GM21423 (cell line): ENCODE results near the gene THEMIS.
A peak's percentile ranks its signal among the peaks of the same experiment; 100 is the strongest.
"Not testable (repeated sequence)": the region's sequence is repeated elsewhere in the genome, so short reads cannot be mapped to it uniquely, and the experiment has no call there.

Source experiments
- ATAC-seq: cut with Tn5 transposase; IDR thresholded peaks from one replicate; pipeline ENCODE4 v1.9.1; 2021; ENCODE audit warnings: mild to moderate bottlenecking, moderate library complexity; ENCODE audit not compliant: unreplicated experiment

The THEMIS gene

DNA sequence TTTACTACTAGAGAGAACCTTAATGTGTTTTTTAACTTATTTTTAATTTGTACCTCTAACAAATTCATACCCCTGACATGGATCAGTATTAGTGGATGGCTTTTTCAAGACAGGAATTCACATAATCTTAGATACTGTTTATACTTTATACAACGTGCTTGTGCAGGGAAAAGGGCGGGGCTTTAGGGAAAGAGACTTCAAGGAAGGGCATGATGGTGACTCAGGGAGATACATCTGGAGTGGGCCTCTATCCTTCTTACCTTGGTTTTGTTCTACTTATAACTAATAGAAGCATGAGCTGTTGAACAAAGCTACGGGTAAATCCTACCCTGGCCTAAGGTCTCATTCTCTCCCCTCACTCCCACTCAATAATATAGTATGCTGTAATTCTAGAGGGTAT lies 163.1 kb downstream of the THEMIS start:
- ATAC-seq, result no peak

- peak; percentile 92 for ATAC-seq
These were observed 163.8 kb downstream of the THEMIS start for GRCh38 chr6:127737009-127737486.

DNA sequence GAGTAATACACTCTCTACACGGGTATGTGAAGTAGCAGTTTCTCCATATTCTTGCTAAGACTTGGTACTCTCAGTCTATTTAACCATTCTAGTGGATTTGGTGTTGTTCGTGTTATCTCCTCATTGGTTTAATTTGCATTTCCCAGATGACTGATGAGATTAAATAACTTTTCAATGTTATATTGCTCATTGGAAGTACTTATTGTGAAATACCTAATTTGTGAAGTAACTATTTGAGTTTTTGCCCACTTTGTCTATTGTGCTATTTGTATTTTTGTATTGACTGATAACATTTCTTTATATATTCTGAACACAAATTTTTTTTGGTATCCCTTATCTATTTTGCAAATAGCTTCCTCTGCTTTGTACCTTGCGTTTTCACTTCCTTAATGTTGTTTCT lies 167.9 kb downstream of the THEMIS start:
- ATAC-seq, result no peak

DNA sequence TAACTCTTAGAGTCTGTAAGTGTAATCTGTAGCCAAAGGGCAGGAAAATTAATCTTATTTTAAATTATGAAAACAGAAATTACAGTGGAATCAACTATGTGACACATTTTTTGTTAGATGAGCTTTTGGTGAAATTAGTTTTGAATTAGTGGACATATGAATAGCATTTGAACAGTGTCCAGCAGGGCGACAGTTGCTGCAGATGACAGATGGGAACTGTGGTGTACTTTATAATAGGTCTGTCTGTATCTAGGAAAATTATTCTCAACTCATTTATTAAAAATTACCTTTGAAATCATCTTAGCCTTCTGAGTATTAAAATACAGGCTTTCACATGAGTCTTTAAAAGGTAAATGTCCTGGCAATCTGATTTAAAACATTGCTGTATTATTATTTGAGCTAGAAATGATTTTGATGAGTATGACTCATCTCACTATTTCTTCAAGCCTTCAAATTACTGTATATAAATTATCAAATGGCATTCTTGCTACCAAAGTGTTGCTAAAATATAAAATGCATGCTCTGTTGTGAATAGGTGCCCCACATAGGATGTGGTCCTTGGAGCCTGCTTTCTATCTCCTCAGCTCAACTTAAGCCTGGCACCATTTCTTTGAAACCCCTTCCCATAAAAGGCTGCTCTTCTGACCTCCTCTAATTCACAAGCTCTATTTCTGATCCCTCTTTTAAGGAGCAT lies 173.5 kb downstream of the THEMIS start:
- no peak for ATAC-seq

DNA sequence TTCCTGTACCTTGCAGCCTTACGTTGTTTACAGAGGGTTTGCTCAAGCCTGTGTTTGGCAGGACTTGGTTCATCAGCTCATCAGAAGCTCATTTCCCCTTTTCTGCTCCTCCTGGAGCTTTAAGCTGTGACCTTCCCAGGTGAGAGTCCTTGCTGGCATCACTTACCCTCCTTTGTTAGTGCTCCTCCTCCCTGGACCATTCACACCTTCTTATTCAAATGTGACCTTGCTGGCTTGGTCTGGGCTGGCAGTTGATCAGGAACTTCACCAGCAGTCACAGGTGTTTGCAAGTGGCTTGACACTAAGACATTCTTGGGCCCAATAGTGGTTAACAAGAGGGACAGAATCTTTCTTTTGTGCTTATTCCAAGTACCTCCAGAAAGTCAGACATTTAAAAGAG lies 175.0 kb downstream of the THEMIS start:
- no peak for ATAC-seq

DNA sequence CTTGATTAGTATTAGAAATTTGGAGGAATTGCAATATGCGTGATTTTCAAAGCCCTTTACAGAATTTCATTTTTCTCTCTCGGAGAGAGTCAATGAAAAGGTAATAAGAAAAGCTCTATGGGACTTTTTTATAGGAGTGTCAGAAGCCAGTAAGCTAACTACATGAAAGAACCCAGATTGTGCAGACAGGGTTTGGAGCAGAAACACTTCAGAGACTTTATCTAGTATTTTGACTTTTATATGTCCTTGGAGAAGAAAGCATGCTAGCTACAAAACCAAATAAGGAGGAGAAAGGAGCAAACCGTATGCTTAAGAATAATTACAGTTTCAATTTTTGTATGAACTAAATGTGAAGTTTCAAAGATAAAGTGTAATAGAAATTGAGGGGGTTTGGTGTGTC lies 182.2 kb downstream of the THEMIS start:
- ATAC-seq, result no peak

- no peak for ATAC-seq
These were observed 183.5 kb downstream of the THEMIS start for GRCh38 chr6:127717384-127717783.

DNA sequence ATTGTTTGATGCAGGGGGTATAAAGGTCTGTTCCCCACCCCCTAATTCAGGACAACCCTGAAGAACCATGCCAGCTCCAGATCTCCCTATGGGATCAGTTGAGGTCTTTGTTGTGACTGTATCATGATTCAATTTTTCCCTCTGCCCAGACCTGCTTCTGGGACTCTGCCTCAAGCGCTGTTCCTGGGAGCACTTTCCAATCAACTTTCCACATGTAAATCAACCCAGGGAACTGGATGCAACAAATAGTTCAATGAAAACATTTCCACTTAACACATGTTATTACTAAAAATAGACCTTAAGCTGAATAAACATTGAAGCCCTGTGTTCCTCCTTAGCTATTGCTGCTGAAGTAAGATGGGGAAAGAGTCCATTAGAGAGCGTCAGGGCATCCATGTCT lies 184.4 kb downstream of the THEMIS start:
- no peak for ATAC-seq

DNA sequence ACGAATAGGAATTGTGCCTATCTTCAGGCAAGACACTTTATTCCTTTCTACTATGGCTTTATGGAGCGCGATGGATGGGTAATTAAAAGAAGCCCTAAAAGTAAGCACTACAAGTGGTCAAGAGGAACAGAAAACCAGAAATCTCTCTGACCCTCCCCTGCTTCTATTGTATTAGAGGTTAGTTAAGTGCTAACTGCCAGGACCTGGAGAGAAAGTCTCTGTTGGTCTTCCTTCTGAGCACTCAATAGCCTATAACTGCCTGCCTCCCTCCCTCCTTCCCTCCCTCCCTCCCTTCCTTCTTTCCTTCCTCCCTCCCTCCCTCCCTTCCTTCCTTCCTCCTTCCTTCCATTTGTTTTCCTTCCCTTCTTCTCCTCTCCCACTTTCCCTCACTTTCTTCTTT lies 190.2 kb downstream of the THEMIS start:
- no peak for ATAC-seq

GRCh38 chr6:127706216-127706615 lies 194.6 kb downstream of the THEMIS start:
- no peak for ATAC-seq

DNA sequence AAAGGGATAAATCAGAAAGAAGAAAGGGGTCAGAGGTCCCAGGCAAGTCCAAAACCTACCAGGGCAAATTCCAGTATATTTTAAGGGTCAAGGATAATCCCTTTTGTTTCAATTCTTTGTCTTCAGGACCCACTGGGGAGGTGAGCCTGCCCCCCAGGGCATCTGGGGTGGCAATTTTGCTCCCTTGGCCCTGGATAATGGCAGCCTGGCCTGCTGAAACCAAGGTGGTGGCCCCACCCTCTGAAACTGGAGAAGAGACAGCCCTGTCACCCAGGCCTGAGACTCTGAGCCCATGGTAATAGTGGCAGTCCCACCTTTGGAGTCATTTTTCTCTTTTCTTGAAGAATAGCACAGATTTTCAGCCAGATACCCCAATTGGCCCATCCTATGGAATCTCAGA lies 205.8 kb downstream of the THEMIS start:
- ATAC-seq, result no peak

GRCh38 chr6:127691146-127691545 lies 209.7 kb downstream of the THEMIS start:
- no peak for ATAC-seq

DNA sequence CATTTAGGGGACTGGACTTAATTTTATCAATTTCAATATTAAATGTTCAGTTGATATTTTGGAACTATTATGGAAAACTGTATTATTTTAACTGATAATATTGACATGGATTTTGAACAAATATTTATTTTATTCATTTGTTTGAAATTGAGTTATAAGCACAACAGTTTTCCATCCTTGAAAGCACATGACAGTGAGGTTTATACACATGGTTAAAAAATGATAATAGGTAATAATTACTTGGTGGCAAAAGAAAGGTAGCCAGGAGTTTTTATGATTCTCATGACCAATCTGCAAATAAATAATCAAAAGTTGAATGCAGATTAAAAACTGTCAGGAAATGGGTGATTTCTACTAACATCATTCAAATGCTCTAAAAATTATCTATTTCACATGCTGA lies 210.3 kb downstream of the THEMIS start:
- no peak for ATAC-seq

DNA sequence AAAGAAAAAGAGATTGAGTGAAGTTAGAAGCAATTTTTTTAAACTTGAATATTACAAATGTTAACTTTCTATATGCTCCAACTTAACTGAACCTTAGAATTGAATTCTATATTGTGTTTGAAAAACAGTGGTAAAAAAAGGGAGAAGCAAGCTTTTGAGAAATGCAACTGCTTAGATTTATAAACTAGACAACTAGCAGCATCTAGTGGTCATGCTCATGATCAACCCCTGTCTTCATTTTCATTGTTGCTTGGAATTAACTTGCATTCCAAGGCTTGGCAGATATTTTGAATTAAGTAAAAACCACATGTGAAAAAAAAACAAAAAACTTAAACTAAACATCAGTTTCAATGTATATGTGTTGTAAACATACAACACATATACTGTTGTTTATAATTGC lies 210.8 kb downstream of the THEMIS start:
- no peak for ATAC-seq

GRCh38 chr6:127687490-127687889 lies 213.4 kb downstream of the THEMIS start:
- ATAC-seq, result not testable (repeated sequence)

DNA sequence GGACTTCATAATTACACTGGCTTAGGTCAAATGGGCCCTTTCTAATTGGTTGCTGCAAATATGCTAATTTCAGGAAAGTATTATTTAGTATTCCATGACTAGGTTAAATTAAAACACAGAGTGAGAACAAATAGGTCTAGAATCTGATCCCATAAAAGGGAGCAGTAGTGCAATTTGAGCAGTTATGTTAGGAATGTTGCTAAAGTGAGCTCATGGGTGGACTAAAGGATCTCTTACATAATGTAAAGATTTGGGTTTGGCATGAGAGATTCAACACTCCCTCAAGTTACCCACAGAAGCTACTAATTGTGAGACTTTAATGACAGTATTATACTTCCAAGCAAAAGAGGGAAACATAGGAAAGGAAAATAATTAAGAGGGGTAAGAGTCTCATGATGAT lies 214.8 kb downstream of the THEMIS start:
- ATAC-seq, result no peak

- ATAC-seq, result no peak
These were observed 216.4 kb downstream of the THEMIS start for GRCh38 chr6:127684501-127684900.
